ENCODE measurements around the gene KCNAB2. TPM values are rescaled to one million over a fixed set of nuclear protein-coding genes. Genes with fewer than 3 reads are reported as not detected.

The KCNAB2 gene
- total RNA-seq, 1 donor from 2014 or later, result 2.2 TPM

DNA sequence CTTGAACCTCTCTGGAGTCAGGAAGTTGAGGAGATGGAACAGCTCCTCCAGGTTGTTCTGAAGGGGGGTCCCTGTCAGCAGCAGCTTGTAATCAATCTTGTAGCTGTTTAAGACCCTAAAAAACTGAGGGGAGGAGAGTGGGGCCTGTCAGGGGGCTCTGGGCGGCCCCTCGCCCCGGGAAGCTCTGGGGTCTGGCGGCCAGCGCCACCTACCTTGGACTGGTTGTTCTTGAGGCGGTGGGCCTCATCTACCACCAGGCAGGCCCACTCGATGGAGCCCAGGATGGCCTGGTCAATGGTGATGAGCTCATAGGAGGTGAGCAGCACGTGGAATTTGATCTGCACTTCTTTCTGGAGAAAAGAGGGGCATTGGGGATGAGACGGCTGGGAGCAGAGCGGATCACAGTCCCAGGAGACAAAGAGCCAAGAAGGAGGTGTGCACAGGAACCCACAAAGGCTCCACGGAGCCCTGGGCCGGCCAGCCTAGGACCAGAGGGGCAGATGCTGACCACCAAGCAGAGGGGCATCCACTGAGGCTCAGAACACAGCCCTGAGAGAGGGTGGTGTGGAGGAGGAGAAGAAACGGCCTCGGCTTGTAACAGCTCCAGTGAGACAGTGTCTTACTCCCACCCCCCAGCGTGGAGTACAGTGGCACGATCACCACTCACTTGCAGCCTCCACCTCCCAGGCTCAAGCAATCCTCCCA lies 91.0 kb downstream of the KCNAB2 start:
- Histone ChIP-seq H3F3A (ENCODE audit: low read depth) (no peaks in the 10 kb centered on the region), H3K36me3 (no peaks in the 10 kb centered on the region), H3K27me3 (no peaks in the 10 kb centered on the region), H4K20me1 (ENCODE audit: low read depth) (no peaks in the 10 kb centered on the region), H3K4me3 (no peak overlapping the region), H3K79me2 (ENCODE audit: low read depth) (no peaks in the 10 kb centered on the region), H3K9ac (no peak overlapping the region), H3K27ac (no peak overlapping the region), H2AFZ (replicated peaks) (no peak overlapping the region), H3K4me1 (no peaks in the 10 kb centered on the region), H3K4me2 (no peak overlapping the region), H3K9me3 (ENCODE audit: low read depth) (no peaks in the 10 kb centered on the region)
- Mint-ChIP-seq H3K4me1 (no peaks in the 10 kb centered on the region), H3K9me3 (peaks cover 10% of the 10 kb centered on the region), H3K27me3 (ENCODE audit: insufficient read depth, low read depth) (peaks cover 4% of the 10 kb centered on the region), H3K4me3 (no peak overlapping the region), H3K27ac (no peak overlapping the region), H3K36me3 (no peaks in the 10 kb centered on the region)
- TF ChIP-seq EZH2 (IDR thresholded peaks at IDR 0.05) (no peak), EZH2phosphoT487 (IDR thresholded peaks at IDR 0.05) (no peak)
- TF ChIP-seq, protein P1, sequence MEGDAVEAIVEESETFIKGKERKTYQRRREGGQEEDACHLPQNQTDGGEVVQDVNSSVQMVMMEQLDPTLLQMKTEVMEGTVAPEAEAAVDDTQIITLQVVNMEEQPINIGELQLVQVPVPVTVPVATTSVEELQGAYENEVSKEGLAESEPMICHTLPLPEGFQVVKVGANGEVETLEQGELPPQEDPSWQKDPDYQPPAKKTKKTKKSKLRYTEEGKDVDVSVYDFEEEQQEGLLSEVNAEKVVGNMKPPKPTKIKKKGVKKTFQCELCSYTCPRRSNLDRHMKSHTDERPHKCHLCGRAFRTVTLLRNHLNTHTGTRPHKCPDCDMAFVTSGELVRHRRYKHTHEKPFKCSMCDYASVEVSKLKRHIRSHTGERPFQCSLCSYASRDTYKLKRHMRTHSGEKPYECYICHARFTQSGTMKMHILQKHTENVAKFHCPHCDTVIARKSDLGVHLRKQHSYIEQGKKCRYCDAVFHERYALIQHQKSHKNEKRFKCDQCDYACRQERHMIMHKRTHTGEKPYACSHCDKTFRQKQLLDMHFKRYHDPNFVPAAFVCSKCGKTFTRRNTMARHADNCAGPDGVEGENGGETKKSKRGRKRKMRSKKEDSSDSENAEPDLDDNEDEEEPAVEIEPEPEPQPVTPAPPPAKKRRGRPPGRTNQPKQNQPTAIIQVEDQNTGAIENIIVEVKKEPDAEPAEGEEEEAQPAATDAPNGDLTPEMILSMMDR (IDR thresholded peaks at IDR 0.05), result no peak
- DNase-seq (ENCODE audit: low spot score), result no peak

DNA sequence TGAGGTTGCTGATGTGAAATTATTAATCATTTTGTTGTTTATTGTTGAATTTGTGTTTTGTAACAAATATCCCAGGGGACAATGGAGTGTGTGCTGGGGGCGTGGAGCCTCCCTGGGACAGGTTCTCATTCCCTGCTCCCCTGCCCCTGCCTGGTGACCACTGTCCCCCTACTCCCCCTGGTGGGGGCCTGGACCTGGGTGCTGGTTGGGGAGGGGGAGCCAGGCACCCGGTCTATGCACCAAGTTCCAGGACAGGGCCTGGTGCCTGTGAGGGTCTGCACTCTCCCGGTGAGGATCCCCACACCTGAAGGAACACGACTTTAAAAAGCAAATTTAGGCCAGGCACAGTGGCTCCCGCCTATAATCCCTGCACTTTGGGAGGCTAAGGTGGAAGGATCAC lies 92.1 kb downstream of the KCNAB2 start:
- Histone ChIP-seq H3K4me1 (no peaks in the 10 kb centered on the region), H3K4me3 (no peak overlapping the region), H3K79me2 (ENCODE audit: low read depth) (no peaks in the 10 kb centered on the region), H3K4me2 (no peak overlapping the region), H2AFZ (replicated peaks) (no peak overlapping the region), H3F3A (ENCODE audit: low read depth) (no peaks in the 10 kb centered on the region), H3K9ac (no peak overlapping the region), H4K20me1 (ENCODE audit: low read depth) (no peaks in the 10 kb centered on the region), H3K36me3 (no peaks in the 10 kb centered on the region), H3K27me3 (no peaks in the 10 kb centered on the region), H3K9me3 (ENCODE audit: low read depth) (no peaks in the 10 kb centered on the region), H3K27ac (no peak overlapping the region)
- Mint-ChIP-seq H3K4me1 (no peaks in the 10 kb centered on the region), H3K9me3 (peaks cover under 1% of the 10 kb centered on the region), H3K4me3 (no peak overlapping the region), H3K27me3 (ENCODE audit: insufficient read depth, low read depth) (peaks cover 4% of the 10 kb centered on the region), H3K36me3 (no peaks in the 10 kb centered on the region), H3K27ac (no peak overlapping the region)
- peak; percentile 27 for DNase-seq (ENCODE audit: low spot score)
- TF ChIP-seq EZH2 (IDR thresholded peaks at IDR 0.05) (no peak), EZH2phosphoT487 (IDR thresholded peaks at IDR 0.05) (no peak)
- TF ChIP-seq, protein P1 (IDR thresholded peaks at IDR 0.05), result peak; percentile 34

DNA sequence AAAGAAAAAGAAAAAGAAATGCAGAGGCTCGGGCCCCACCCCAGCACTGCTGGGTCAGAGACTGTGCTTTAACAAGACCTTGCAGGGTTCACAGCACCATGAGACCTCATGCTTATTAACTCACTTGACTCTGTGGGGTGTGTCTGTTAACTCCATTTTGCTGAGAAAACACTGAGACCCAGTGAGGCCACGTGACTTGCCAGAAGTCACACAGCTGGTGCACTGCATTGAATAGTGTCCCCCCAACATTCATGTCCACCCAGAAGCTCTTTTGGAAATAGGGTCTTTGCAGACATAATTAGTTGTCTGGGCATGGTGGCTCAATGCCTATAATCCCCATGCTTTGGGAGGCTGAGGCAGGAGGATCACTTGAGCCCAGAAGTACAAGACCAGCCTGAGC lies 94.7 kb downstream of the KCNAB2 start:
- Histone ChIP-seq H3K9ac (no peak overlapping the region), H3K9me3 (ENCODE audit: low read depth) (no peaks in the 10 kb centered on the region), H3F3A (ENCODE audit: low read depth) (no peaks in the 10 kb centered on the region), H3K4me1 (peaks cover 11% of the 10 kb centered on the region), H3K36me3 (no peaks in the 10 kb centered on the region), H3K27ac (no peak overlapping the region), H2AFZ (replicated peaks) (no peak overlapping the region), H3K4me2 (no peak overlapping the region), H3K79me2 (ENCODE audit: low read depth) (no peaks in the 10 kb centered on the region), H4K20me1 (ENCODE audit: low read depth) (no peaks in the 10 kb centered on the region), H3K4me3 (no peak overlapping the region), H3K27me3 (no peaks in the 10 kb centered on the region)
- no peaks in the 10 kb centered on the region for H3K9me3 Mint-ChIP-seq
- no peaks in the 10 kb centered on the region for H3K36me3 Mint-ChIP-seq
- DNase-seq (ENCODE audit: low spot score), result no peak
- H3K4me1 Mint-ChIP-seq, result peaks cover 14% of the 10 kb centered on the region
- peaks cover 4% of the 10 kb centered on the region for H3K27me3 Mint-ChIP-seq (ENCODE audit: insufficient read depth, low read depth)
- TF ChIP-seq EZH2phosphoT487 (IDR thresholded peaks at IDR 0.05) (no peak), EZH2 (IDR thresholded peaks at IDR 0.05) (no peak)
- TF ChIP-seq, protein P1 (IDR thresholded peaks at IDR 0.05), result no peak
- no peak overlapping the region for H3K27ac Mint-ChIP-seq
- H3K4me3 Mint-ChIP-seq, result no peak overlapping the region
